GM10847 (cell line): Measurements from ENCODE around the gene EXOSC5.

ENCODE experiments used
- POLR2A ChIP-seq: IDR thresholded peaks from 2 replicates; pipeline ENCODE4 v1.6.1; 2011; ENCODE audit not compliant: insufficient read length; ENCODE audit errors: extremely low read depth

The EXOSC5 gene

GRCh38 chr19:41415154-41415571 is 18.0 kb upstream of the EXOSC5 start:
- TF ChIP-seq POLR2A, result no peak

GRCh38 chr19:41414461-41414860 is 17.3 kb upstream of the EXOSC5 start:
- TF ChIP-seq POLR2A, result no peak

- TF ChIP-seq POLR2A, result no peak
Measured at GRCh38 chr19:41413947-41414346, 16.8 kb upstream of the EXOSC5 start.

- no peak for TF ChIP-seq POLR2A
Measured at GRCh38 chr19:41412953-41413352, 15.8 kb upstream of the EXOSC5 start.

GRCh38 chr19:41411968-41412265 is 14.8 kb upstream of the EXOSC5 start:
- no peak for TF ChIP-seq POLR2A

- no peak for TF ChIP-seq POLR2A
Measured at GRCh38 chr19:41411100-41411967, 14.2 kb upstream of the EXOSC5 start.

- TF ChIP-seq POLR2A, result no peak
Measured at GRCh38 chr19:41410336-41411054, 13.3 kb upstream of the EXOSC5 start.

GRCh38 chr19:41409288-41409687 is 12.1 kb upstream of the EXOSC5 start:
- TF ChIP-seq POLR2A, result no peak

- TF ChIP-seq POLR2A, result no peak
Measured at GRCh38 chr19:41408256-41408655, 11.1 kb upstream of the EXOSC5 start.

- no peak for TF ChIP-seq POLR2A
Measured at GRCh38 chr19:41407271-41407670, 10.1 kb upstream of the EXOSC5 start.

- TF ChIP-seq POLR2A, result no peak
Measured at GRCh38 chr19:41405776-41406175, 8.6 kb upstream of the EXOSC5 start.

GRCh38 chr19:41403181-41403970 is 6.2 kb upstream of the EXOSC5 start:
- no peak for TF ChIP-seq POLR2A

- TF ChIP-seq POLR2A, result no peak
Measured at GRCh38 chr19:41402010-41402409, 4.9 kb upstream of the EXOSC5 start.

GRCh38 chr19:41401483-41401882 is 4.3 kb upstream of the EXOSC5 start:
- TF ChIP-seq POLR2A, result no peak

GRCh38 chr19:41399525-41399924 is 2.4 kb upstream of the EXOSC5 start:
- TF ChIP-seq POLR2A, result no peak

GRCh38 chr19:41399091-41399490 is 1.9 kb upstream of the EXOSC5 start:
- no peak for TF ChIP-seq POLR2A

GRCh38 chr19:41398598-41398997 is 1.4 kb upstream of the EXOSC5 start:
- no peak for TF ChIP-seq POLR2A

GRCh38 chr19:41398050-41398418 is 875 bp upstream of the EXOSC5 start:
- no peak for TF ChIP-seq POLR2A
